NCI-H748 (cell line): ENCODE data around the gene CST7.
"Not testable (repeated sequence)": the region's sequence is repeated elsewhere in the genome, so short reads cannot be mapped to it uniquely, and the experiment has no call there.

Source experiments
- DNase-seq: peaks from one replicate; lab custom pipeline; 2025; ENCODE audit not compliant: unreplicated experiment; lab: John Stamatoyannopoulos, UW

Gene CST7

DNA sequence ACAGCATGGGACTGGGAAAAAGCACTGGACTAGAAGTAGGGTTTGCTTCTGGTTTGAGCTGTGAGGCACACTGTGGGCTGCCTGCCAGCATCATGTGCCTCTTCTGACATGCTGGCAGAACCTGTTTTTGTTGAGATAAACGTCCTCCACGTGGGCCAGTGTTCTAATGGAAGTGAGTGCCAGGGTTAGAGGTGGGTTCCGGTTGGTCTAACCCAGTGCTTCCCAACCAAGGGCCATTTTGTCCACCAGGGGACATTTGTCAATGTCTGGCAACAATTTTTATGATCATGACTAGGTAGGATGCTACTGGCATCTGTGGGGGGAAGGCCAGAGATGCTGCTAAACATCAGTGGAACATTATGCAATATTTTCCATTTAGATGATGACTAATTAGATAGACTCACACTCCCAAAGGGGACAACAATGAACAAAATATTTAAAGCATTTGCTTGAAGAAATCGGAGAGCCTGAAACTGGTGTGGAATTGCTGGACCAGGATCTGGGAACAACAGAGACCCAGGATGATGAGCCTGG lies 51.3 kb downstream of the CST7 start:
- peak; percentile 52 for DNase-seq

DNA sequence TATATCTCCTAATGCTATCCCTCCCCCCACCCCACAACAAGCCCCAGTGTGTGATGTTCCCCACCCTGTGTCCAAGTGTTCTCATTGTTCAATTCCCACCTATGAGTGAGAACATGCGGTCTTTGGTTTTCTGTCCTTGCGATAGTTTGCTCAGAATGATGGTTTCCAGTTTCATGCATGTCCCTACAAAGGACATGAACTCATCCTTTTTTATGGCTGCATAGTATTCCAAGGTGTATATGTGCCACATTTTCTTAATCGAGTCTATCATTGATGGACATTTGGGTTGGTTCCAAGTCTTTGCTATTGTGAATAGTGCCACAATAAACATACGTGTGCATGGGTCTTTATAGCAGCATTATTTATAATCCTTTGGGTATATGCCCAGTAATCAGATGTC lies 52.3 kb downstream of the CST7 start:
- not testable (repeated sequence) for DNase-seq

DNA sequence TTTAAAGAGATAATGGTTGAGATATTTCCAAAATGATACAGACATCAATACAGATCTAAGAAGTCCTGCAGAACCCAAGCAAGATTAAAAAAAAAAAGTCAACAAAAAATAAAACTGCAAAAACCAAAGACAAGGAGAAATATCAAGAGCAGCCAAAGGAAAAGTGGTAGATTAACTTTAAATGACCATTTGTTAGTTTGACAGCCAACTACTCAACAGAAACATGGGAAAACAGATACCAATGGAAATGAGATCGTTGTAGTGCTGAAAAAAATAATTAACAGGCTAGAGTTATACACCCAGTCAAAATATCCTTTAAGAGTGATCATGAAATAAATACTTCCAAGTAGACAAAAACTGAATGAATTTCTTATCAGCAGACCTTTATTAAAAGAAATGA lies 53.9 kb downstream of the CST7 start:
- DNase-seq, result no peak

DNA sequence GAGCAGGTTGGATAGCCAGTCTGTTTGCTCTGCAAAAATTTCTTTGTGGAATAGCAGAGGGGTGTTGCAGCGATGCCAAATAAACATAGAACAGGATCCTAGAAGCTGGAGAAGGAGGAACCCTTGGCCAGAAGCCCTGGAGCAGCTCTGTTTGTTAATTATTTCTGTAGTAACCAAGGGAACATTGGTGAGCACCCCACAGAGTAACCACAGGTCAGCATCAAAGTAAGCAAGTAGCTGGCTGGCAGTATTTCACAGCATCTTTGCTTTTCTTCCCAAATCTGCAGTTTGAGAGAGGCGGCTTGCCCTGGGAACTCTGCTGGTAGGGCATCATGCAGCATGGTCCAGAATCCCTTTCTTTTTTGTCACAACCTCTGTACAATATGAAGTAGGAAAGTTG lies 56.2 kb downstream of the CST7 start:
- peak; percentile 44 for DNase-seq

DNA sequence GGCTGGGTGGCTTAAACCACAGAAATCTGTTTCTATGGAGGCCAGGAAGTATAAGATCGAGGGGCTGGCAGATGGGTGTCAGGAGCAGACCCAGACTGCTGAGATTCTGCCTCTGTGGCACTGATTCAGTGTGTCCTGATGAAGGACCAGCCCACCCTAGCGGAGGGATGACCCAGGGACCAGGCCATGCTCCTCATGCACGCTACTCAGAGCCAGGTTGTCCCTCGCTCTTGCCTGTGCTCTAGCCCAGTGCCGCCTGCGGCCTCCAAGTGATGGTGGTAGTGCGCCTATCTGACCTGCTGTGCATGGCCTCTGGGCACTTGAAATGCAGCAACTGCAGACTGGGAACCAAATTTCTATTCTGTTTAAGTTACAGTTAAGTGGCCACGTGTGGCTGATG lies 56.6 kb downstream of the CST7 start:
- DNase-seq, result no peak

DNA sequence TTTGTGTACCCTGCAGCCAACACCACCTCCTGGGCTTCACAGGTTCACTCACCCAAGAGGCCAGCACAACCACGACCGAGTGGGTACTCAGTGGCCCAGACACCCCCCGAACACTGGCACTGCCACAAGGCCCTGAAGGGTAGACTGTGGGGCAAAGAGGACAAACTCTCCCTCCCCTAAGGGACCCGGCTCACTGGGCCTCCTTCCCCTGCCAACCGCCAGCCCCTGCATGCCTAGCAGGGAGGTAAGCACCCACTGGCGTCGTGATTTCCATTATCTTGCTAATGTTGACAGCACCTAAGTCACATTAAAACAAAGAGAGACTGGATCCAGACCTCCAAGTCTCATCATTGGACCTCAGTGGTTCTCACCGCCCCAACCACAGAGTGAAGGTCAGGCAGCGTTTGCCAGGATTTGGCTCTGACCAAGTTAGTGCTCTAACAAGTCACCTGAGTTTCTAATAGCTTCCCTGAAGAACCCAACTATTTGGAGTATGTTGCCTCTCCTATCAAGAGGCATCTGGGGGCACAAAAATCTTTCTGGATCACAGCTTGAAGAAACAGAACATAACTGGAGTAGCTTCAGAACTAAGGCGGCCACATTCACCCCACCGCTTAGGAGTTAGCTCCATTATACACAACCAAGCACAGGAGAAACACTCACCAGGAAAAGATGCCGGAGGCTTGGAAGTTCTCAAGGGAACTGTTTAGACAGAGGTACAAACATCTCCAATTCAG lies 57.5 kb downstream of the CST7 start:
- DNase-seq, result no peak

DNA sequence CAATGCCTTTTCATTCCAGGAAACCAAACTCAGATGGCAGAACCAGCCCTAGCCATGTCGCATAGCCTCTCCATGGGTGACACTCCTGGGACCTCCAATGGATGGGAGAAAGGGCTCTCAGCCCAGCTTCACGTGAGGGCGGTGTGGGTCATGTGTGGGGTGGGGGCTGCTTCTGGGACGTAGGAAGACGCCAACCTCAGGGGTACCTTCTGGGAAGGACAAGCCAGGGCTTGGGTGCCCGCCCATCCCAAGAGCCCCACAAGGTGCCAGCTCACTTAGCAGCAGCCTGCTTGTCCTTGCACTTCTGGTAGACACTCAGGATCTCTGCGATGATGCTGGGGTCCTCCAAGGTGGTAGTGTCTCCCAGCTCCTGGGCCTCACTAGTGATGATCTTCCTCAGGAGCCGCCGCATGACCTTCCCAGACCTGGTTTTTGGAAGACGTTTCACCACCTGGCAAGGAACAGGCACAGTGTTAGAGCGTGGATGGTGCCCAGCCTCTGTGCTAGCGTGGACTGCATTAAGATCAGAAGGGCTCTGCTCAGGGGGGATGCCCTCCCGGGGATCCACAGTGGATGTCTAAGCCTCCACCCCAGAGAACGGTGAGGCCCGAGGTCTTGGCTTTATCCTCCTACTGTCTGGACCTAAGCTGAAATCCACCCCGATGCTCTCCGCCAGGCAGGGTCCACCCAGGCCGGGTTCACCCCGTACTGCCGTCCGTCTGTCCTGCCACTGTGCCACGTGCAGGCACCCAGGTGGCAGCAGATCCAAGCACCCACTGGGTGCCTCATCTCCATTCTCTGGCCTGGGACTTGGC lies 58.6 kb downstream of the CST7 start:
- DNase-seq, result no peak

DNA sequence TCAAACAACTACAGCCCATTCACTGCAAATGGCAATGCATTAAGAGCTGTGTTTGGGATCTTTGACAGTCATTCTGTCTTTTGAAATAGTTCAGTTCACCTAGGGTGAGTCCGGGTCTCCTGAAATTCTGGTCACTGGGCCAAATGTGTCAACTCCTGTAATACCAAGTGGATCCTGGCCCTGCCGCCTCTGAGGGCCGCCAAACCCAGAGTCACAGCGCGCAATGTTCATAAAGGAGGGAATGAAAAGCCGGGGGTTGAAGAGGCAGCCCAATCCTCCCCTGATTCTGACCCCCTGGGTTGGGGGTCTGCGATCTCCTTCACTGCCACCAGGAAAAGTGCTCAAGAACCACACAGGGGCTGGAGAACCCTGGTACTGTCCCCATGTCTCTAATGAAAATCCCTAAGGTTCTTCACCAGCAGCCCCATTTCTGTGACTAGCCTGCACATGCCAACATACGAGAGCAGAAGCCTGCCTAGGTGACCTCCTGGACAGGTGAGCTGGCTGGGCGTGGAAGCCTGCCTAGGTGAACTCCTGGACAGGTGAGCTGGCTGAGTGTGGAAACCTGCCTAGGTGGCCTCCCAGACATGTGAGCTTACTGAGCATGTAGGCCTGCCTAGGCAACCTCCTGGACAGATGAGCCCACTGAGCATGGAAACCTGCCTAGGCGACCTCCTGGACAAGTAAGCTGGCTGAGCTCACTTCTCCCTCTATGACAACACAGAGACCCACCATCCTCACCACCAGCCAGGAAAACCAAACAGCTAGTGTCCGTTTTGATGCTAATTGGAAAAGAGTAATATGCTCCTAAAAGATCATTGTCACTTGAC lies 59.5 kb downstream of the CST7 start:
- no peak for DNase-seq
